Fibroblast of lung (primary cell): Measurements from ENCODE around the gene FHAD1.

ENCODE experiments used
- EZH2 ChIP-seq: IDR thresholded peaks from 2 replicates; pipeline ENCODE4 v1.5.1; 2012; ENCODE audit warnings: low read length, control low read depth, mild to moderate bottlenecking; ENCODE audit errors: missing control alignments
- TF ChIP-seq, protein P1 (sequence below), 2 donors: IDR thresholded peaks in 1 of 2; conservative IDR thresholded peaks in 1 of 2; 1 replicate in 1 of 2; 2 replicates in 1 of 2; pipeline ENCODE4 v1.5.1; 2011 to 2012; ENCODE audit warnings: low read length in 2 of 2, control low read depth in 1 of 2, inconsistent platforms in 1 of 2, low read depth in 1 of 2, mild to moderate bottlenecking in 1 of 2

DNA sequence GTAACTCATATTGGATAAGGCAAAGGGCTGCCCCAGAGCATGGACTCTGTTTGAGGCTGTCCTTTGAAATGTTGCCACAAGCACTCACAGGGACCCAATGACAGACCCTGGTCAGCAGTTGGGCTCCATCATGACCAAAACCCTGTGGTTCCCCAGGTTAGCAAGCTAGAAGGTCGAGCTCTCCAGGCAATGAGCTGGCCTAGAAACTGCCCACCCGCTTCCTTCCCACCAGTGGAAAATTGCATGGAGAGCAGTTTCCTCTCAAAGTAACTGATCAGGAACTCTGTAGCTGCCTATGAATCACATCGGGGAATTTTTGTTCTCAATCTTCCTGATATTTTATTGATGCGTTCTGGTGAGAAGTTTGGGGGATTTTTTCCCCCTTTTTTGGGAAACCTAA is 52.8 kb downstream of the FHAD1 start:
- TF ChIP-seq, protein P1, sequence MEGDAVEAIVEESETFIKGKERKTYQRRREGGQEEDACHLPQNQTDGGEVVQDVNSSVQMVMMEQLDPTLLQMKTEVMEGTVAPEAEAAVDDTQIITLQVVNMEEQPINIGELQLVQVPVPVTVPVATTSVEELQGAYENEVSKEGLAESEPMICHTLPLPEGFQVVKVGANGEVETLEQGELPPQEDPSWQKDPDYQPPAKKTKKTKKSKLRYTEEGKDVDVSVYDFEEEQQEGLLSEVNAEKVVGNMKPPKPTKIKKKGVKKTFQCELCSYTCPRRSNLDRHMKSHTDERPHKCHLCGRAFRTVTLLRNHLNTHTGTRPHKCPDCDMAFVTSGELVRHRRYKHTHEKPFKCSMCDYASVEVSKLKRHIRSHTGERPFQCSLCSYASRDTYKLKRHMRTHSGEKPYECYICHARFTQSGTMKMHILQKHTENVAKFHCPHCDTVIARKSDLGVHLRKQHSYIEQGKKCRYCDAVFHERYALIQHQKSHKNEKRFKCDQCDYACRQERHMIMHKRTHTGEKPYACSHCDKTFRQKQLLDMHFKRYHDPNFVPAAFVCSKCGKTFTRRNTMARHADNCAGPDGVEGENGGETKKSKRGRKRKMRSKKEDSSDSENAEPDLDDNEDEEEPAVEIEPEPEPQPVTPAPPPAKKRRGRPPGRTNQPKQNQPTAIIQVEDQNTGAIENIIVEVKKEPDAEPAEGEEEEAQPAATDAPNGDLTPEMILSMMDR (conservative IDR thresholded peaks at IDR 0.05 in 1 of 2, IDR thresholded peaks at IDR 0.05 in 1 of 2; ENCODE audit: low read depth in 1 of 2, low read length in 2 of 2): no peak
- no peak for TF ChIP-seq EZH2
